ENCODE results near the gene DIPK1B. TPM values are rescaled to one million over a fixed set of nuclear protein-coding genes. Genes with fewer than 3 reads are reported as not detected.

The DIPK1B gene
- total RNA-seq, 2 experiments from 2014 or later, result 0.15 to 0.18 TPM

DNA sequence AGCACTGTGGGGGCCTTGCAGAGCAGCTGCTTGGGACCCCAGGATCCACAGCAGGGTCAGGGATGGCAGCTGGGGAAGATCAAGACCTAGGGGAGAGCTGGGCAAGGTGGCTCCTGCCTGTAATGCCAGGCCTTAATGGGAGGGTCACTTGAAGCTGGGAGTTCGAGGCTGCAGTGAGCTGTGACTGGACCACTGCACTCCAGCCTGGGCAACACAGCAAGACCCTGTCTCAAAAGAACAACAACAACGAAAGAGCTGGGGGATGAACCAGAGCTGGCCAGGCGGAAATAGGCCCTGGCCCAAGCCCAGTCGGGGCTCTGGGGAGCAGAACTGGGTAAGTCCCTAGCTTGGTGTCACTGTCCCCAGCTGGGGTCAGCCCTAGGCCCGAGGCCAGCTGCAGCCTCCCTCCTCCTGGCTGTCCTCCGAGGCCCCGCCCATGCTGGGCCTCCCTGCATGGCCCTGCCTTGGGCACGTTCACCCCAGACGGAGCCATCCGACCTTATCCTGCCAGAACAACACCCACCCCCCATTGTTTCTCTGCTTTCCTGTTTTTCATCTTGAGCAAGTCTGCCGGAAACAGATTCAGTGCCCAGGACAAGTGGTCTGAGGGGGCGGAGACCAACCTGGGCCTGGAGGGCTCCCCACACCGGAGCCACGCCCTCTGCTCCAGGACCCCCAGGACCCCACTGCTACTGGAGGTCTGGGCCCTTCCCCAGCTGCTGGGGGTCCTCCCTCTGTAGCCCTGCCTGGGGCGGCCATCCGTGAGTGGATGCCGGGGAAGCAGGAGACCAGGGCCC, 1.9 kb downstream of the DIPK1B start:
- Mint-ChIP-seq H3K4me1 (peaks cover 4% of the 10 kb centered on the region), H3K4me3 (no peak overlapping the region), H3K9me3 (no peaks in the 10 kb centered on the region), H3K27ac (no peak overlapping the region), H3K27me3 (peaks cover 28% of the 10 kb centered on the region), H3K36me3 (ENCODE audit: low read depth) (no peaks in the 10 kb centered on the region)
- DNase-seq, result no peak
- POLR2A ChIA-PET, result interaction anchor here (1.0 to 2.7 kb wide), 3 partner anchors 9 to 28 kb away, joined by 3 to 23 read pairs (median 4); no protein-coding TSS in a partner anchor
- CTCF ChIA-PET, result interaction anchor here (1.2 to 1.5 kb wide), 2 partner anchors 11 to 13 kb away, joined by 3 to 6 read pairs; no protein-coding TSS in a partner anchor

DNA sequence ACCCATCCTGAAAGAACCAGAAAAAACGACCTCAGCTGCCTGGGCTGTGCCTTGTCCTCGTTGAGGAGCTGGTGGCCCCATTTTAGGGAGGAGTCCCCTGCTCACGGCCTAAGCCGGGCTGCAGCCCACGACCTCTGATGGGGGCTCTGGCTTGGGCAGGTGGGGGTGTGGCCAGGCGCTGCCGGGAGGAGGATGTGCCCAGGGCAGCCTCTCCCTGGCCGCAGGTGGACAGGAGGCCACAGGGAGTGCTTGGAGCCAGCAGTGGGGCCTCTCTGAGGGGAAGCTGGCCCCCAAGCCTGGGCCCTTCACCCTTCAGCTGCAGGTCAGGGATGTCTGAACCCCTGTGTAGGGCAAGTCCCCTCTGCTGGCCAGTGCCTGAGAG, 2.5 kb downstream of the DIPK1B start:
- CTCF ChIA-PET, result interaction anchor here (1.5 kb wide), 1 partner anchor 12 kb away, joined by 6 read pairs; no protein-coding TSS in a partner anchor
- no peak overlapping the region for H3K27ac Mint-ChIP-seq
- H3K36me3 Mint-ChIP-seq (ENCODE audit: low read depth), result no peaks in the 10 kb centered on the region
- DNase-seq, result no peak
- peaks cover 5% of the 10 kb centered on the region for H3K4me1 Mint-ChIP-seq
- peaks cover 28% of the 10 kb centered on the region for H3K27me3 Mint-ChIP-seq
- no peaks in the 10 kb centered on the region for H3K9me3 Mint-ChIP-seq
- H3K4me3 Mint-ChIP-seq, result no peak overlapping the region
- POLR2A ChIA-PET, result interaction anchor here (1.3 to 2.7 kb wide), 2 partner anchors 13 to 29 kb away, joined by 3 to 23 read pairs; no protein-coding TSS in a partner anchor

DNA sequence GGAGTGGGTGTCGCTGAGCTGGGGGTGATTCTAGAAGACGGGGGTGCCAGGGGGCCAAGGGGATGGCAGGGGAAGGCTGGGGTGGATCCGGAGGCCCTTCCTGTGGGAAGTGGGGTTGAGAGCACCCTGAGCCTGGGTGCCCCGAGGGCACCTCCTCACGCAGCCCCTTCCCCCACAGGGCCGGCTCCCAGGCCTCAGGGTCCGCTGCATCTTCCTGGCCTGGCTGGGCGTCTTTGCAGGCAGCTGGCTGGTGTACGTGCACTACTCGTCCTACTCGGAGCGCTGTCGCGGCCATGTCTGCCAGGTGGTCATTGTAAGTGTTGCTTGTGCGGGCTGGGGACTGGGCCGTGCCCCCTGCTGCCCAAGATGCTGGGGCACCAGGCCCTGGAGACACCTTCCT, 5.0 kb downstream of the DIPK1B start:
- POLR2A ChIA-PET, result no interaction called here

DNA sequence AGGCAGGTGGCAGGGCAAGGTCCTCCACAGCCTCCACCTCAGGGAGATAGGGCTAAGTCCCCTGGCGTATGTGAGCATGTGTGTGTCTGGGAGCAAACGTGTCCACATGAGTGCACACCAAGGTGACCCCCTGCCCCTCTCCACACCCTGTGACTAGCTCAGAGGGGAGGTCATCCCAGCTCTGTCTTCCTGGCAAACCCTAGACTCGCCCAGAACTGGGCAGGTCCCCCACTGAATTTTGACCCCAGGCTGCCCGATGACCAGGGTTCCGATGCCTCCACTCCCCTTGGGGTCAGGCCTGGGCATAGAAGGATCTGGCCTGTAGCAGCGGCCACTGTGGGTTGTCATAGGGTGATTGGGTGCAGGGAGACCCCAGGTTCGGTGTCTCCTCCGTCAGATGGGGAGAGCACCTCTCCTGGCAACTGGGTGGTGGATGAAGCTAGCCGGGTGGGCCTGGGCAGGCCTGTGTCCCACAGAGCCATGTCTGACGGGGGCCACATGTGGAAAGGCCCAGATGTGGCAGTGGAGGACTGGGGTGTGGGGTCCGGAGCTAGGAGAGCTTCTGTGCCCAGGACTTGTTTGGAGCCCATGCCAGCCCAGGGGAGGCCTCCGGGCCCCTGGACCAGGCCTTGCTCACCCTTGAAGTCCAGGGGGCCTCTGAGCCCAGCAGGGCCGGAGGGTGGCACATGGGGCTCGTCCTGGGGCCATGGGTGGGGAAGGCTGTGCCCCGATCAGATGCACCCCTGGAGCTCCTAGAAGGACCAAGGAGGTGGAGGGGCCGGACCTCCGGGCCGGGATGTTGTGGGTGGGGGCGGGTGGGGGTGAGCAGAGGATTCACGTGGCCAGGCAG, 6.2 kb downstream of the DIPK1B start:
- H3K36me3 Mint-ChIP-seq (ENCODE audit: low read depth), result peaks cover 9% of the 10 kb centered on the region
- POLR2A ChIA-PET, result interaction anchor here (1.7 kb wide), 1 partner anchor 9 kb away, joined by 15 read pairs; no protein-coding TSS in a partner anchor
- no peak overlapping the region for H3K27ac Mint-ChIP-seq
- no peak overlapping the region for H3K4me3 Mint-ChIP-seq
- DNase-seq, result no peak
- CTCF ChIA-PET, result interaction anchor here (1.6 kb wide), 1 partner anchor 8 kb away, joined by 4 read pairs; no protein-coding TSS in a partner anchor
- peaks cover 7% of the 10 kb centered on the region for H3K4me1 Mint-ChIP-seq
- no peaks in the 10 kb centered on the region for H3K9me3 Mint-ChIP-seq
- peaks cover 8% of the 10 kb centered on the region for H3K27me3 Mint-ChIP-seq

More for the DNA sequence above, 5.0 kb downstream of the DIPK1B start:
- Mint-ChIP-seq H3K9me3 (no peaks in the 10 kb centered on the region), H3K36me3 (ENCODE audit: low read depth) (peaks cover 3% of the 10 kb centered on the region), H3K27ac (no peak overlapping the region), H3K4me1 (peaks cover 5% of the 10 kb centered on the region), H3K4me3 (no peak overlapping the region), H3K27me3 (peaks cover 12% of the 10 kb centered on the region)
- CTCF ChIA-PET, result interaction anchor here (1.6 kb wide), 1 partner anchor 10 kb away, joined by 4 read pairs; no protein-coding TSS in a partner anchor
- DNase-seq, result no peak

DNA sequence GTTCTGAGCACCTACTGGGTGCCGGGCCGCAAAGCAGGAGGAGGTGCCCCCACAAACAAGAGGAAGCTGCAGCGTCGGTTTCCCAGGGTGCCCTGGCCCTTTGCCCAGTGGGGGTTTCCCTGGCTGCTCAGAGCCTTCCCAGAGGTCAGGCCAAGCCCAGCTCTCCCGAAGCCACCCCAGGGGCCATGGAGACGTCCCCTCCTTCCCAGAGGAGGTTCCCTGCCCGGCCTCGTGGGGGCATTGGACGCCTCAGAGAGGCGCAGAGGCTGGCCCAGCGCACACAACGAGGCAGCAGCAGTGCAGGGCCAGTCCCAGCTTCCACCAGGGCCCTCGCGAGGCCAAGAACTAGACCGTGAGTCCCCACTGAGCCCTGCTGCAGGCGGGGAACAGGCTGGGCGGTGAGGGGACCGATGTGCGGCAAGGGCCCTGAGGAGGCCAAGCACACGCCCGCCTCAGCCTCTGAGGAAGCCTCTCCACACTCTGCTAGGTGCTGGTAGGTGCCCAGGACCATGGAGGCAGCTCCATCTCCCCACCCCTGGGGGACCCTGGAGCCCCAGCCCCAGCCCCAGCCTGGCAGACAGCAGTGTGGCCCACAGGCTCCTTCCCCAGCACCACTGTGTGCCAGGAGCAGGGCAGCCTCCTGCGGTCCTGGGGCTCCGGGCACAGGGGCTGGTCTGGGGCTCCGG, 7.0 kb downstream of the DIPK1B start:
- CTCF ChIA-PET, result no interaction called here
- H3K4me1 Mint-ChIP-seq, result peaks cover 13% of the 10 kb centered on the region
- DNase-seq, result no peak
- H3K36me3 Mint-ChIP-seq (ENCODE audit: low read depth), result peaks cover 16% of the 10 kb centered on the region
- H3K27me3 Mint-ChIP-seq, result peaks cover 3% of the 10 kb centered on the region
- no peaks in the 10 kb centered on the region for H3K9me3 Mint-ChIP-seq
- no peak overlapping the region for H3K27ac Mint-ChIP-seq
- POLR2A ChIA-PET, result interaction anchor here (1.7 kb wide), 1 partner anchor 8 kb away, joined by 15 read pairs; no protein-coding TSS in a partner anchor
- no peak overlapping the region for H3K4me3 Mint-ChIP-seq

DNA sequence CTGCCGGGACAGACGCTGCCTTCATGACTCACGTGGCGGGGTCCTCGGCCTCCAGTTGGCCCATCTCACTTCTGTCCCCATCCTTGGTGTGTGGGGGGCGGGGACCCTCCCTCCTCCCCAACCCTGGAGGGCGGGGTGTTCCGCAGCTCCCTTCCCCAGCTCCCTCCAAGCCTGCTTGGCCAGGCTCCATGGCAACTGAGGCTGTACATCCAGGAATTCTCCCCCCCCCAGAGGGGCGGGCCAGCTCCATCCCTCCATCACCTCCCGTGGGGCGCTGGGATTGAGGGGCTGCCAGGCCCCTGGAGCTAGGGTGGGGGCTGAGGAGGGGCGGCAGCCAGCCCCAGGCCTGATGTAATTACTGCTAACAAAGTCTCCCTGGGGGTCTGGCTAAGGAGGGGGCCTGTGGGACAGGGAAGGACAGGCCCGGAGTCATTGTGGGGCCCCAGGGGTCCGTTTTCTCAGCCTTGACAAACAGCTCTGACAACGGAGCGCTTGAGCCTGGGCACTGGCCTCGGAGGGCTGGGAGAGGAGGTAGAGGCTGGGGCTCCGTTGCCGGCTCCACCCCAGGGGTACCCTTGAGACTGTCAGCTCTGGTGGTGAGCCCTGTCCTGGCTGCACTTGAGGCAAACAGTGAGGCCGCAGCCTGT, 8.0 kb downstream of the DIPK1B start:
- ChIA-PET POLR2A (interaction anchor here (0.8 kb wide), 1 partner anchor 20 kb away, joined by 3 read pairs; no protein-coding TSS in a partner anchor), CTCF (interaction anchor here (1.0 kb wide), 1 partner anchor 10 kb away, joined by 4 read pairs; no protein-coding TSS in a partner anchor)
- Mint-ChIP-seq H3K4me1 (peaks cover 19% of the 10 kb centered on the region), H3K36me3 (ENCODE audit: low read depth) (peaks cover 24% of the 10 kb centered on the region), H3K27ac (no peak overlapping the region), H3K27me3 (peaks cover 3% of the 10 kb centered on the region), H3K4me3 (no peak overlapping the region), H3K9me3 (no peaks in the 10 kb centered on the region)
- no peak for DNase-seq

DNA sequence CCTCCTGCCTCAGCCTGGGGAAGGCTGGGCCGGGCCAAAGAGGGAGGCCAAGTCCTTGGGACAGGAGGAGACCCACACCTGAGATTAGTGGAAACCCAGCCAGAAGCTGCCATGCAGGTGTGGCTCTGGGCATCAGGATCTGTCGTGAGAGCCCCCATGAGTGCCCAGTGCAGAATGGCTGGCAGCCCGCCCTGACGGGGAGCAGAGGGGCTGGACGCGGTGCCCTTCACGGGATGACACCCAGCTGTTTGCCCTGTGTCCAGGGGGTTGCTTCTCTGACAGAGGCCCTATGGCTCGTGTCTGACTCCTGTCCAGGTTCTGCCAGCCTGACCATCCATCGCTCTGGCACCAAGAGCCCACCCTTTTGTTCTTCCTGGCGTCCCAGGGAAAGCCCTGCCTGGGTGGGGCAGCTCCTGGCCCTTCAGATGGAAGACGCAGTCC, 8.5 kb downstream of the DIPK1B start:
- no peak overlapping the region for H3K4me3 Mint-ChIP-seq
- no peak for DNase-seq
- ChIA-PET CTCF (interaction anchor here (1.0 kb wide), 1 partner anchor 9 kb away, joined by 4 read pairs; no protein-coding TSS in a partner anchor), POLR2A (interaction anchor here (0.8 kb wide), 1 partner anchor 20 kb away, joined by 3 read pairs; no protein-coding TSS in a partner anchor)
- H3K4me1 Mint-ChIP-seq, result peaks cover 24% of the 10 kb centered on the region
- peaks cover 29% of the 10 kb centered on the region for H3K36me3 Mint-ChIP-seq (ENCODE audit: low read depth)
- H3K9me3 Mint-ChIP-seq, result no peaks in the 10 kb centered on the region
- peaks cover 1% of the 10 kb centered on the region for H3K27me3 Mint-ChIP-seq
- H3K27ac Mint-ChIP-seq, result no peak overlapping the region

DNA sequence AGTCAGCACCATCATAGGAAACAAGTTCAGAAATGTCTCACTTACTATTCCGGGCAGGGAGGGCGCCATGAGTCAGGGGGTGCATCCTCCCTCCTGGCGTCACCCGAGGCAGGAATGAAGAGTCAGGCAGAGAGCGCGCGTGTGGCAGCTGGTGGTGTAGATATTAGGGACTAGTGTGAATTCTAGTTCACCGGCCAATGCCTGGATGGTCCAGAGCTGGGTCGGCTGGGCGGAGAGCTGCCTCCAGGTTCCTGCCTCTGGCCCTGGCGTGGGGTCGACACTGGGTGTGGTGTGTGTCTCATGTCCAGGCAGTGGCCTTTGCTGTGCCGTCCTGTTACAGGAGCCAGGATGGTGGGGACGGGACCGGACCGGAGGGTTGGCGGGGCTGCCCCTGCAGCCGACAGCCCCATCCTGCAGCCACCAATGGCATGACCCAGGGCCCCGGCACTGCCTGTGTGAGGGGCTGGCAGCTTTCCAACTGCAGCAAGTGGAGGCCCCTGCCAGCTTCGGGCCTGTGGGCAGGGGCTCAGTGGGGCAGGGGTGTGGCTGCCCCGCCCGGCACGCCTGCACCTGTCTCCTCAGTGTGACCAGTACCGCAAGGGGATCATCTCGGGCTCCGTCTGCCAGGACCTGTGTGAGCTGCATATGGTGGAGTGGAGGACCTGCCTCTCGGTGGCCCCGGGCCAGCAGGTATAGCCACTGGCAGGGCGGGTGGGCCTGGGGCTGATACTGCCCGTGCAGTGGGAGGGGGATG, 9.1 kb downstream of the DIPK1B start:
- Mint-ChIP-seq H3K4me3 (no peak overlapping the region), H3K9me3 (no peaks in the 10 kb centered on the region), H3K27ac (no peak overlapping the region), H3K4me1 (peaks cover 30% of the 10 kb centered on the region), H3K36me3 (ENCODE audit: low read depth) (peaks cover 35% of the 10 kb centered on the region), H3K27me3 (no peaks in the 10 kb centered on the region)
- CTCF ChIA-PET, result interaction anchor here (1.0 kb wide), 1 partner anchor 9 kb away, joined by 4 read pairs; no protein-coding TSS in a partner anchor
- no peak for DNase-seq
- POLR2A ChIA-PET, result interaction anchor here (0.8 to 1.2 kb wide), 2 partner anchors 21 to 28 kb away, joined by 3 read pairs; no protein-coding TSS in a partner anchor

DNA sequence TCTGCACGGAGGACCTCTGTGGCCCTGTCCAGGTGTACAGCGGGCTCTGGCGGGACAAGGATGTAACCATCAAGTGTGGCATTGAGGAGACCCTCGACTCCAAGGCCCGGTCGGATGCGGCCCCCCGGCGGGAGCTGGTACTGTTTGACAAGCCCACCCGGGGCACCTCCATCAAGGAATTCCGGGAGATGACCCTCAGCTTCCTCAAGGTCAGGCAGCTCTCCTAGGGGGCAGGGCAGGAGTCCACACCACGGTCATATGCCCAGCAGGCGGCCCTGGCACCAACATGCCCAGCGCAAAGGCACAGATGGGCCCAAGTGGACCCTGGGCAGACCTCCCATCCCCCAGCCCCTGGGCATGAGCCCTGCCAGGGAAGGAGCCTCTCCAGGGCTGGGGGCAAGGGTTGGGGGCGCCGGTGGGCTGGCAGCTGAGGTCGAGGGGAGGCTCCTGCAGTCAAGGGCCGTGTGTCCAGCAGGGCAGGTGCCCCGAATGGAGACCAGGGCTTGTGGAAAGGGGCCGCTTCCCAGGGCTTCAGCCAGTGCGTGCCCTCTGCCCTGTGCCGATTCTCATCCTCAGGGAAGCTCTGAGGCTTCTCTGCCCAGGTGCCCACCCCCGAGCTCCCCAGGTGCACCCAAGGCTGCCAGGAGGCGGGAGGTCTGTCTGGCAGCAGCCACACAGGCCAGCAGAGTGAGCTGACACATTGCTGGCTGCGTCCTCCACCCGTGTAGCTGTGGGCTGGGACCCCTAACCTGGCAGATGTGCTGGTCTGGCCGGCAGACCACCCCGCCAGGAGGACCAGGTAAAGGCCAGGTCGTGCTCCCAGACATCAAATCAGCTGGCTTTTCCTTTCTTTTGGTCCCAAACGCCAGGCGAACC, 10.0 kb downstream of the DIPK1B start:
- Mint-ChIP-seq H3K4me1 (peaks cover 35% of the 10 kb centered on the region), H3K27me3 (no peaks in the 10 kb centered on the region), H3K27ac (no peak overlapping the region), H3K4me3 (no peak overlapping the region), H3K9me3 (no peaks in the 10 kb centered on the region), H3K36me3 (ENCODE audit: low read depth) (peaks cover 41% of the 10 kb centered on the region)
- CTCF ChIA-PET, result interaction anchor here (0.7 kb wide), 1 partner anchor 14 kb away, joined by 3 read pairs; no protein-coding TSS in a partner anchor
- DNase-seq, result no peak
- POLR2A ChIA-PET, result interaction anchor here (1.0 to 1.2 kb wide), 2 partner anchors 21 to 28 kb away, joined by 3 read pairs; no protein-coding TSS in a partner anchor

DNA sequence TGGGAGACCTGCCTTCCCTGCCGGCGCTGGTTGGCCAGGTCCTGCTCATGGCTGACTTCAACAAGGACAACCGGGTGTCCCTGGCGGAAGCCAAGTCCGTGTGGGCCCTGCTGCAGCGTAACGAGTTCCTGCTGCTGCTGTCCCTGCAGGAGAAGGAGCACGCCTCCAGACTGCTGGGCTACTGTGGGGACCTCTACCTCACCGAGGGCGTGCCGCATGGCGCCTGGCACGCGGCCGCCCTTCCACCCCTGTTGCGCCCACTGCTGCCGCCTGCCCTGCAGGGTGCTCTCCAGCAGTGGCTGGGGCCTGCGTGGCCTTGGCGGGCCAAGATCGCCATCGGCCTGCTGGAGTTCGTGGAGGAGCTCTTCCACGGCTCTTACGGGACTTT, 10.6 kb downstream of the DIPK1B start:
- CTCF ChIA-PET, result interaction anchor here (0.7 kb wide), 1 partner anchor 15 kb away, joined by 3 read pairs; no protein-coding TSS in a partner anchor
- H3K4me3 Mint-ChIP-seq, result no peak overlapping the region
- H3K9me3 Mint-ChIP-seq, result no peaks in the 10 kb centered on the region
- H3K4me1 Mint-ChIP-seq, result peaks cover 38% of the 10 kb centered on the region
- POLR2A ChIA-PET, result interaction anchor here (1.0 kb wide), 1 partner anchor 22 kb away, joined by 3 read pairs; no protein-coding TSS in a partner anchor
- no peak for DNase-seq
- H3K27me3 Mint-ChIP-seq, result no peaks in the 10 kb centered on the region
- H3K36me3 Mint-ChIP-seq (ENCODE audit: low read depth), result peaks cover 44% of the 10 kb centered on the region
- H3K27ac Mint-ChIP-seq, result no peak overlapping the region
